SK-N-SH treated with all-trans-retinoic acid at 6 μM for 48 hours (cell line): ENCODE measurements around the gene MB21D2.

ENCODE experiments used
- ATAC-seq: fragments of 200-7000 bp; cut with Tn5 transposase; 3 replicates; pipeline ENCODE4 v1.9.1; 2020; ENCODE audit warnings: mild to moderate bottlenecking, moderate library complexity
- BACH2 ChIP-seq: fragments of 250-450 bp; sonication (Bioruptor Pico); IDR thresholded peaks from 2 replicates; pipeline ENCODE4 v1.9.0; 2021; ENCODE audit warnings: mild to moderate bottlenecking, borderline replicate concordance
- CSDC2 ChIP-seq: fragments of 250-450 bp; sonication (Bioruptor Pico); IDR thresholded peaks from 2 replicates; pipeline ENCODE4 v1.5.0; 2020; ENCODE audit warnings: mild to moderate bottlenecking, moderate library complexity
- ESRRG ChIP-seq: fragments of 250-450 bp; sonication (Bioruptor Pico); IDR thresholded peaks from 2 replicates; pipeline ENCODE4 v1.6.1; 2021; ENCODE audit warnings: mild to moderate bottlenecking
- GLIS3 ChIP-seq: fragments of 250-450 bp; sonication (Bioruptor Pico); IDR thresholded peaks from 2 replicates; pipeline ENCODE4 v1.5.0; 2020; ENCODE audit warnings: mild to moderate bottlenecking, moderate library complexity
- ISL1 ChIP-seq: fragments of 250-450 bp; sonication (Bioruptor Pico); IDR thresholded peaks from 2 replicates; pipeline ENCODE4 v2.1.2; 2022; ENCODE audit warnings: mild to moderate bottlenecking, moderate library complexity
- OSR1 ChIP-seq: fragments of 250-450 bp; sonication (Bioruptor Pico); IDR thresholded peaks from 2 replicates; pipeline ENCODE4 v1.8.0; 2022; ENCODE audit warnings: moderate library complexity, mild to moderate bottlenecking, inconsistent platforms
- PPARA ChIP-seq: fragments of 250-450 bp; sonication (Bioruptor Pico); IDR thresholded peaks from 2 replicates; pipeline ENCODE4 v1.5.0; 2020; ENCODE audit warnings: mild to moderate bottlenecking, borderline replicate concordance
- SNAI2 ChIP-seq: fragments of 250-450 bp; sonication (Bioruptor Pico); IDR thresholded peaks from 2 replicates; pipeline ENCODE4 v1.5.0; 2020; ENCODE audit warnings: mild to moderate bottlenecking, moderate library complexity
- TCF4 ChIP-seq: fragments of 250-450 bp; sonication (Bioruptor Pico); IDR thresholded peaks from 2 replicates; pipeline ENCODE4 v1.8.0; 2021; ENCODE audit warnings: mild to moderate bottlenecking, moderate library complexity, borderline replicate concordance
- TOX ChIP-seq: fragments of 250-450 bp; sonication (Bioruptor Pico); IDR thresholded peaks from 2 replicates; pipeline ENCODE4 v1.8.0; 2021; ENCODE audit warnings: mild to moderate bottlenecking, moderate library complexity, borderline replicate concordance
- ZC3H10 ChIP-seq: fragments of 250-450 bp; sonication (Bioruptor Pico); IDR thresholded peaks from 2 replicates; pipeline ENCODE4 v1.5.1; 2021; ENCODE audit warnings: mild to moderate bottlenecking, moderate library complexity
- ZFP3 ChIP-seq: fragments of 250-450 bp; sonication (Bioruptor Pico); IDR thresholded peaks from 2 replicates; pipeline ENCODE4 v1.5.0; 2020; ENCODE audit warnings: mild to moderate bottlenecking, moderate library complexity
- ZFP30 ChIP-seq: fragments of 450-650 bp; formaldehyde crosslinking; IDR thresholded peaks from 2 replicates; pipeline ENCODE4 v1.5.0; 2022; ENCODE audit warnings: mild to moderate bottlenecking, moderate library complexity
- ZNF565 ChIP-seq: fragments of 450-650 bp; formaldehyde crosslinking; conservative IDR thresholded peaks from 2 replicates; pipeline ENCODE4 v1.5.0; 2020; ENCODE audit warnings: low read depth, mild to moderate bottlenecking, moderate library complexity
- ZNF70 ChIP-seq: fragments of 450-650 bp; formaldehyde crosslinking; IDR thresholded peaks from 2 replicates; pipeline ENCODE4 v1.5.0; 2020; ENCODE audit warnings: mild to moderate bottlenecking, moderate library complexity
- ZNF8 ChIP-seq: fragments of 450-650 bp; formaldehyde crosslinking; IDR thresholded peaks from 2 replicates; pipeline ENCODE4 v1.5.0; 2020; ENCODE audit warnings: mild to moderate bottlenecking, moderate library complexity
- TF ChIP-seq, protein P1 (sequence below): fragments of 250-450 bp; sonication (Bioruptor Pico); IDR thresholded peaks from 2 replicates; pipeline ENCODE4 v1.8.0; 2021; ENCODE audit warnings: low read depth, mild to moderate bottlenecking, moderate library complexity, borderline replicate concordance
- TF ChIP-seq, protein P2 (sequence below): fragments of 250-450 bp; sonication (Bioruptor Pico); IDR thresholded peaks from 2 replicates; pipeline ENCODE4 v1.5.1; 2021; ENCODE audit warnings: mild to moderate bottlenecking, moderate library complexity
- TF ChIP-seq, protein P3 (sequence below): fragments of 250-450 bp; sonication (Bioruptor Pico); IDR thresholded peaks from 2 replicates; pipeline ENCODE4 v1.5.1; 2020; ENCODE audit warnings: low read depth, mild to moderate bottlenecking, moderate library complexity

The MB21D2 gene

DNA sequence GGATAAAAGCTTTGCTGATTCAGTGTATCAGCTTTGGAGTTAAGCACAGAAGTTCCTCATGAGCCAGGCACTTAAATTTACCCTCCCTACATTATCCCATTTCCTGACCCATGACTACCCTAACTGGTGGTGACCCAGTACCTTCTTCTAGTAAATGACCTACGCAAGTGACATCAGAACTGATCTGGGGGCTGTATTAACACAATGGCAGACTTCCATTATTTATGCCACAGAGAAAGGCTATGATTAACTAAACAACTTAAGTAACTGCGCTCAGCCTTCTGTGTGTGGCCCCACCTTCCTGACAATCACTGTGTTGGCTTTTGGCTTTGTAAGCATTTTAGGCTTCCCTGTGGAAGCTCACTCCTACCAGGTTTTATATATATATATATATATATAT, 1.9 kb downstream of the MB21D2 start (continued):
- TF ChIP-seq, protein P1, sequence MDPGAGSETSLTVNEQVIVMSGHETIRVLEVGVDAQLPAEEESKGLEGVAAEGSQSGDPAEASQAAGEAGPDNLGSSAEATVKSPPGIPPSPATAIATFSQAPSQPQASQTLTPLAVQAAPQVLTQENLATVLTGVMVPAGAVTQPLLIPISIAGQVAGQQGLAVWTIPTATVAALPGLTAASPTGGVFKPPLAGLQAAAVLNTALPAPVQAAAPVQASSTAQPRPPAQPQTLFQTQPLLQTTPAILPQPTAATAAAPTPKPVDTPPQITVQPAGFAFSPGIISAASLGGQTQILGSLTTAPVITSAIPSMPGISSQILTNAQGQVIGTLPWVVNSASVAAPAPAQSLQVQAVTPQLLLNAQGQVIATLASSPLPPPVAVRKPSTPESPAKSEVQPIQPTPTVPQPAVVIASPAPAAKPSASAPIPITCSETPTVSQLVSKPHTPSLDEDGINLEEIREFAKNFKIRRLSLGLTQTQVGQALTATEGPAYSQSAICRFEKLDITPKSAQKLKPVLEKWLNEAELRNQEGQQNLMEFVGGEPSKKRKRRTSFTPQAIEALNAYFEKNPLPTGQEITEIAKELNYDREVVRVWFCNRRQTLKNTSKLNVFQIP (CRISPR knock-in tag), result no peak
- TF ChIP-seq ZC3H10 (CRISPR knock-in tag), result no peak
- no peak for TF ChIP-seq BACH2 (CRISPR knock-in tag)

DNA sequence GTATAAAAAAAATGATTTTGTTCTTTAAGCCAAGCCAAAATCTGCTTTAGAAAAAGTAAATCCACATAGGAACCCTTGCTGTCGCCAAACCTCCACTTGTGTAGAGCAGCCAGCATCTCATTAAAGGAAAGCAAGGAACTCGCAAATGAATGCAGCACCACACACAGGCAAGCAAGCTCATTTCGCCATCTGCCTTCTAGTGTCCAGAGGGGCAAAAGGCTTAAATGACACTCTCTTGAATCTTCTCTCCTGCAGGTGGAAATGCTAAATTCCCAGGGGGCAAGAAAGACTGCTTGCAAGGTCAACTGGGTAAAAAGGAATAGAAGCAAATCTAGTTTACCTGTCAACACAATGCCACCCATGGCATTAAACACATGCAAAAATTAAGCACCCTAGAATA, 2.4 kb downstream of the MB21D2 start:
- TF ChIP-seq GLIS3 (CRISPR knock-in tag), result no peak
- no peak for TF ChIP-seq OSR1
- no peak for TF ChIP-seq PPARA
- TF ChIP-seq, protein P2, sequence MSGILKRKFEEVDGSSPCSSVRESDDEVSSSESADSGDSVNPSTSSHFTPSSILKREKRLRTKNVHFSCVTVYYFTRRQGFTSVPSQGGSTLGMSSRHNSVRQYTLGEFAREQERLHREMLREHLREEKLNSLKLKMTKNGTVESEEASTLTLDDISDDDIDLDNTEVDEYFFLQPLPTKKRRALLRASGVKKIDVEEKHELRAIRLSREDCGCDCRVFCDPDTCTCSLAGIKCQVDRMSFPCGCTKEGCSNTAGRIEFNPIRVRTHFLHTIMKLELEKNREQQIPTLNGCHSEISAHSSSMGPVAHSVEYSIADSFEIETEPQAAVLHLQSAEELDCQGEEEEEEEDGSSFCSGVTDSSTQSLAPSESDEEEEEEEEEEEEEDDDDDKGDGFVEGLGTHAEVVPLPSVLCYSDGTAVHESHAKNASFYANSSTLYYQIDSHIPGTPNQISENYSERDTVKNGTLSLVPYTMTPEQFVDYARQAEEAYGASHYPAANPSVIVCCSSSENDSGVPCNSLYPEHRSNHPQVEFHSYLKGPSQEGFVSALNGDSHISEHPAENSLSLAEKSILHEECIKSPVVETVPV (CRISPR knock-in tag), result no peak

DNA sequence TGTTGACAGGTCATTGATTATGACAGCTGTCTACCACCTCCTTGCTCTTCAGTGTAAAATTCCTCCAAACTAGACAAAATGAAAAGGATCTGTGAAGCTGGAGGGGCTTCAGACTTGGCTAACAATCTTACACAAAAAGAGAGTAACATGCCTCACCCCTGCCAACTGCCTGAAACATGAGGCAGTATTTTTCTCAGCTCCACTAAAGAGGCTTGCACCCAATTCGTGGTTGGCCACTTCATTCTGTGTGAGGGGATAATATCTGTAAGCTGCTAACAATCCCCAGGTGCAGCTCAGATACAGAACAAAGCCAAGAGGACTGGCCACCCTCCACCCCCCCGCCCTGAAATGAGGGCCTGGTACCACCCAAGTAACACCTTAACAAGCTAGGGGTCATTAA, 2.8 kb downstream of the MB21D2 start:
- no peak for ATAC-seq
- TF ChIP-seq CSDC2 (CRISPR knock-in tag) (no peak), SNAI2 (CRISPR knock-in tag) (no peak), TOX (CRISPR knock-in tag) (no peak), ZC3H10 (CRISPR knock-in tag) (no peak), ZNF70 (CRISPR knock-in tag) (no peak), ZNF8 (no peak), ESRRG (no peak), ZFP3 (no peak), BACH2 (CRISPR knock-in tag) (no peak), ISL1 (CRISPR knock-in tag) (no peak), OSR1 (no peak)
- TF ChIP-seq, protein P2 (CRISPR knock-in tag), result no peak
- TF ChIP-seq, protein P1 (CRISPR knock-in tag), result no peak

More for the DNA sequence above, 2.4 kb downstream of the MB21D2 start:
- ATAC-seq, result peak; percentile 22

DNA sequence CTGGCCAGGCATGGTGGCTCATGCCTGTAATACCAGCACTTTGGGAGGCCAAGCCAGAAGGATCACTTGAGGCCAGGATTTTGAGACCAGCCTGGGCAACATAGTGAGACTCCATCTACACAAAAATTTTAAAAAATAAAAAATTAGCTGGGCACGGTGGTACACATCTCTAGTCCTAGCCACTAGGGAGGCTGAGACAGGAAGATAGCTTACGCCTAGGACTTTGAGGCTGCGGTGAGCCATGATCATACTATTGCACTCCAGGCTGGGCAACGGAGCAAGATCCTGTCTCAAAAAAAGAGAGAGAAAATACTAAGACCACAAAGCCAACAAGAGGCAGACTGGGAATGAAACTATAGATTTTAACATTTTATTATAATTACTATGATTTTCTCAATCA, 4.1 kb downstream of the MB21D2 start:
- ATAC-seq, result no peak
- TF ChIP-seq ZNF565 (no peak), ZFP30 (CRISPR knock-in tag) (no peak)
- TF ChIP-seq, protein P3, sequence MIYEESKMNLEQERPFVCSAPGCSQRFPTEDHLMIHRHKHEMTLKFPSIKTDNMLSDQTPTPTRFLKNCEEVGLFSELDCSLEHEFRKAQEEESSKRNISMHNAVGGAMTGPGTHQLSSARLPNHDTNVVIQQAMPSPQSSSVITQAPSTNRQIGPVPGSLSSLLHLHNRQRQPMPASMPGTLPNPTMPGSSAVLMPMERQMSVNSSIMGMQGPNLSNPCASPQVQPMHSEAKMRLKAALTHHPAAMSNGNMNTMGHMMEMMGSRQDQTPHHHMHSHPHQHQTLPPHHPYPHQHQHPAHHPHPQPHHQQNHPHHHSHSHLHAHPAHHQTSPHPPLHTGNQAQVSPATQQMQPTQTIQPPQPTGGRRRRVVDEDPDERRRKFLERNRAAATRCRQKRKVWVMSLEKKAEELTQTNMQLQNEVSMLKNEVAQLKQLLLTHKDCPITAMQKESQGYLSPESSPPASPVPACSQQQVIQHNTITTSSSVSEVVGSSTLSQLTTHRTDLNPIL (CRISPR knock-in tag), result no peak

DNA sequence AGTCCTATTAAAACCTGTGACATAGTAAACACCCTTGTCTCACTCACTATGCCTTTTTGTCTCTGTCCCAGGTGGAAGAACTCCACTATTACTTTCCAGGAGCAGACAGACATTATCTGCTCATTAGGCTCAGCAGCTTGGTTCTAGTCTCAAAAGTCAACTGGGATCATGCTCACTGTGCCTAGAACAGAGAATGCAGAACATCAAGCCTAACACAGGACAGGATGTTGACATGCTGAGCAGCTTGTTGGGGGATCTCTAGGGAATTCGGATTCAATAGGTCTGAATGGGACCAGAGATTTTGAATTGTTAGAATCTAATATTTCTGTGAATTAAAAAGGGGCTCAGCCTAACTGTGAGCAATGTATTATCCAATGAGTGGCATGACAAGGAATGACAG, 6.4 kb downstream of the MB21D2 start:
- ATAC-seq, result no peak

DNA sequence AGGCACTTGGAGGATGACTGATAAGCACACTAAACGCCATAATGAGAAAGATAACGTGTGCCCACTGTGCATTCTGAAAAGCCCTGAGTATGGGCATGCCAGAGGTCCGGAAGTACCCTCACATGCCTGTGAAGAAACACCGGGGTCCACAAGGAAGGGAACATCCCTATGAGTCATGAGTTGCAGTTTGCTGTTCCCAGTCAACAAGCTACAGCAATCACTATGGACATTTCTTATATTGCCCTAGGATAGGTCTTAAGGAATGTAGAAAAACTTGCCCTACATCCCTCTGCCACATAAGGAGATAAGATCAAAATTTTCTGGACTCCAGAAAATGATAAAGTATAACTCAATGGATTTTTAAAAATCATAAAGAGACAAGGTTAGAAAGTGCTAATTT, 9.9 kb downstream of the MB21D2 start:
- ATAC-seq, result peak; percentile 31
- TF ChIP-seq SNAI2 (CRISPR knock-in tag) (no peak), ESRRG (no peak), ZNF565 (no peak), TCF4 (CRISPR knock-in tag) (no peak)

More for the DNA sequence above, 6.4 kb downstream of the MB21D2 start:
- TF ChIP-seq CSDC2 (CRISPR knock-in tag), result no peak
- TF ChIP-seq TOX (CRISPR knock-in tag), result no peak
- TF ChIP-seq GLIS3 (CRISPR knock-in tag), result no peak
- TF ChIP-seq SNAI2 (CRISPR knock-in tag), result no peak
- no peak for TF ChIP-seq ZC3H10 (CRISPR knock-in tag)
